A673 (cell line): ENCODE data around the gene SLC39A2.

Experiments
- CTCF ChIP-seq: fragments of 300-800, 200-600 bp; sonication (generic); conservative IDR thresholded peaks from 2 replicates; pipeline ENCODE4 v1.5.1; 2017; ENCODE audit warnings: low read depth, mild to moderate bottlenecking, antibody characterized with exemption, low read length, moderate library complexity, mixed read lengths
- EZH2 ChIP-seq: fragments of 200-600 bp; sonication (generic); IDR thresholded peaks from 2 replicates; pipeline ENCODE4 v1.6.1; 2017; ENCODE audit warnings: borderline replicate concordance, low read depth, mild to moderate bottlenecking, mixed read lengths, antibody characterized with exemption, low read length; ENCODE audit not compliant: poor library complexity, severe bottlenecking

GRCh38 chr14:21016413-21017190 lies 17.5 kb downstream of the SLC39A2 start:
- no peak for TF ChIP-seq CTCF
- TF ChIP-seq EZH2: no peak
